GM19351 (cell line): Measurements from ENCODE around the gene VAMP2.

ENCODE experiments used
- ATAC-seq: cut with Tn5 transposase; IDR thresholded peaks from one replicate; pipeline ENCODE4 v1.9.1; 2021; ENCODE audit warnings: mild to moderate bottlenecking, moderate library complexity; ENCODE audit not compliant: unreplicated experiment

VAMP2 gene

DNA sequence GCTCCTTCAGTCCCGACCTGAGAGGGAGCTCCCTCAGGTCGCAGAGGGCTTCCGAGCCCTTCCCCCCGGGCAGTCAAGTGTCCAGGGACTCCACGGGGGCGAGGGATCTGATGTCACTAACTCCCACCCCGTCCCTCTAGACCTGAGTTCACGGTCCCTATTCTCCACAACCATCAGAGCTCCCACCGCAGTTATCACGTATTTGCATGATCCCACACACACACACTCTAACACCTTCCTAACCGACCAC is 6.8 kb downstream of the VAMP2 start:
- no peak for ATAC-seq

DNA sequence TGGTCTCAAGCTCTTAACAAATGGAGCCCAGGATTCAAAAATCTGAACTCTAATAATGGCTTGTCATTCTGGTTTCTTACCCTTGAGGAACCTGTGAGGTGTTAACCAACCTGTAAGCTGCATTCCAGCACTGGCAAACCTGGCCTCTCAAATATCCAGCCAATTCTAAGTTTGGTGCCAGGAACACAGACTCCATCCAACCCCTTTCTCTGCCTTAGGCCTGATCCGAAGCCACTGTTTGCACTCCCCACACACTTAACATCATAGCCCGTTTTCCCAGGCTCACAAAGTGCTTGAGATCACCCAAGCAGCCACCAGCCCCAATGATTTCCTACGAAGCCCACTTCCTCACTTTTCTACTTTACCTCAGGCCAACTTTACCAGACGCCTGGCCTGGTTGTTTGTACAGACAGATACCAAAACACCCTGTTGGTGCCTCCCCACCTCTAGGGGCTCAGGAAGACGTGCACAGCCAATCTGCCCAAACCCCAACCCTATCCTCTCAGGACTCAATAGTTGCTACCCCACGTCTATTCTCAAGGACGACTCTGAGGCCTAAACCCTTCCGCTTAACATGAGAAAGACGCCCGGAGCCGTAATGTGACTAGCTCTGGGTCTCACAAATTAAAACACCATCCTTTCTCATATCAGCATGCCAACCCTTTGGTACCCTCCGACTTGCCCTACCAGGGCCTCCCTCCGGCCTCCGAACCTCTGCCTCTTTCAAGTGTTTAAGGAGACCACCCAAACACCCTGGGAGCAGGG is 7.3 kb downstream of the VAMP2 start:
- ATAC-seq: no peak

DNA sequence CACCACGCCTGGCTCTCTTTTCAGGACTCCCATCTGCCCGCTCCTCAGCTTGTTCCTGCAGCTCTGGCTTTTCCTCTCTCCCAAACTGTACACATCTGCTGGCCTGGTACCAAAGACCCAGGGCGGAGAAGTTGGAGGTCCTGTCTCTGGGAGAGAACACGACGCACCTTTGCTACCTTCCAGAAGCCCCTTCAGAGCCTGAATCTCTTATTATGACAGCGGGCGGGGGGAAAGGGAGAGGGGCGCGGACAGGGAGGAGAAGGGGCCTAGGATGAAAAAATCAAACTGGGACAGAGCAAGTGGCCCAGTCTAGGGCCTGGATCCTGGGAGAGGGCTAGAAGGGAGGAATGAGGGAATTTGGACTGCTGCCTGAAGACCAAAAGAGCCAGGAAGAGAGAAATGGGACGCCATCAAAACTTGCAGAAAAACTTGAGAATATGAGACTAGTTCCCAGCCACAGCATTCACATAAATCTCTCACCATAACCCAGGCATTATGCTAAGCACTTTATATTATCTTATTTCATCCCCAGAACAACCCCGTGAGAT is 8.1 kb downstream of the VAMP2 start:
- no peak for ATAC-seq

DNA sequence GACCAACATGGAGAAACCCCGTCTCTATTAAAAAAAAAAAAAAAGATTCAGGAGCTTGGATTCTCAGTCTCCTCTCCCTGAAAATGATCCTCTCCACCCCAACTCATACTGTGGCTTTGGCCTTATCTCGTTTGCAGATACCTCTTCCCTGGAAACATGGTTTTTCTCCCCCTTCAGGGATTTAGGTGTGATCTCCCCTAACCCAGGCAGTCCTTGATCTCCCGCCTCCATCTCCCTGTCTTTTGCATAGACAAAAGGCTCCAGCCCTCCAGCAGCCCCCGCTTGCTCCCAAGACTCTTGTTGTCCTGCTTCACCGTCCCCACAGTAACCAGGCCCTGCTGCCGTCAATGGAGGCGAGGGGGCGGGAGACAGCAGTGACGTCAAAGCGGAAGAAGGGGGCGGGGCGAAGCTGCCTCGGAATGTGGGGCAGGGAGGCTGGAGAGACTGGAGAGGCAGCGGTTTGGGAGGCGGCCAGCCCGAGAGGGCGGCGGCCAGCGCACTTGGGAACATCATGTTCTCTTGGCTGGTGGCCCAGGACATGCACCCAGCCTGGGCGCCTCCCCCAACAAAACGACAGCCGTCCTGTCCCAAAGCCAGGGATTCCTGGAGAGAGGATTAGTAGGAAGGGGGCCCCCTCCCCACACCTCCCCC is 8.7 kb downstream of the VAMP2 start:
- ATAC-seq: no peak

DNA sequence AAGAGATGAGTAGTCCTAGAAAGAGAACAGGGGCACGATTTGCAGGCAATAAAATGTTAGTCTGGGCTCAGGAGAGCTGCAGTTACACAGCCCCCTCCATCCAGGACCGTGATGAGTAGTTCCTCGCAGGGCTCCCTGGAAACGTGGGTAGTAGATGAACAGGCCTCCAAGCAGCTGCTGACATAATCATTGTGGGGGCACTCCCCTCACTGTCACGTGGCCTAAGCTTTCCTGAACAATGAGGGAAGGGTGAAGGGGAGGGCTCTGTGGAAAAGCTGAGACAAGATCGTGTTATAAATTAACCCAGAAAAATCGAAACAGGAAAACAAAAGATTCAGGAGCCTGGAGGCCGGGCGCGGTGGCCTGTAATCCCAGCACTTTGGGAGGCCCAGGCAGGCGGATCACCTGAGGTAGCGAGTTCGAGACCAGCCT is 9.2 kb downstream of the VAMP2 start:
- no peak for ATAC-seq

DNA sequence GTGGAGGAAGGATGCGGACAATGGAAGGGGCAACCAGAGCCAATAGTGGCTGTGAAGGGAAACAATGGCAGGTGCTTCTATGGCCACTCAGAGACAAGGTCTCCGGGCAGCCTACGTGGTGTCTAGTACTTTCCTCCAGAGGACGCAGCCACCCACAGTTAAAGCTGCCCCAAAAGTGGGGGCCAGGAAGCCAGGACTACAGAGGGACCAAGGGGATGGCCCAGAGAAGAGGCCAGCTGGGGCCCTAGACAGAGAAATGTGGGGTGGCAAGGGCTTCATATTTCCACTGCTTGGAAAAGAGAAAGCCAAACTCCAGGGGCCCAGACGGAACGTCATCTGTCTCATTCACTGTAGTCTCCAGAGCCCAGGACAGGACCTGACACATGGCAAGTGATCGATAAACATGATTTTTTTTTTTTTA is 9.7 kb downstream of the VAMP2 start:
- no peak for ATAC-seq

DNA sequence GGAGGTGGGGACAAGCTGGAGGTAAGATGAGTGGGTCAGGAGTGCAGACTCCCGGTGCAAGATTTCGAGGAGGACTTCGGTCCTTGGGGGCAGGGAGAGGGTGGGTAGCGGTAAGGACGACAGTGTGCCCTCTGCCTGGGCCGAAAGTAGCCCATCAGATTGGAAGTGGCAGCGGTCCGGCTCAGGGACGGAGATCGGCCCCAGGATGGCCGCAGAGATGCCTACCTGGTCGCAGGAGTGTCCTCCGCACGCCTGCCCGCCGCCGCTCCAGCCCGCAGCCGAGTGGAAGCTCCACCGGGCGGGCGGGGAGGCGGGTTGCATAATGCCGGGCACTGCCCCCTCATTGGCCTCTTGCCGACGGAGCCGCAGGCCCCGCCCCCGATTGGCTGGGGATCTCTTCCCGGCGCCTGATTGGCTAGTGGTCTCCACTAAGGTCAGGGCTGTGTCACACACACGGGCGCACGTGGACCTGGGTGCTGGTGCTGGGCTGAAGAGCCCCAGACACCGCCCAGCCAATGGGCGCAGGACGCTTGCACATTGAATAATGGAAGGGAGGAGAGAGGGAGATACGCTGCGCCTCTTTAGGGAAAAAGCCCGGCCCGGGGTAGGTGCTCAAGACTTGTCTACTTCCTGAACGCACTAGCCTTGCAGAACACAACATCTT is 10.5 kb downstream of the VAMP2 start, which contains the start of gene PER1:
PER1 (minus strand) TSS at position 293 of the 664 bp plus-strand sequence. CDS start 1,698 bp downstream, outside the sequence.
- ATAC-seq: no peak

DNA sequence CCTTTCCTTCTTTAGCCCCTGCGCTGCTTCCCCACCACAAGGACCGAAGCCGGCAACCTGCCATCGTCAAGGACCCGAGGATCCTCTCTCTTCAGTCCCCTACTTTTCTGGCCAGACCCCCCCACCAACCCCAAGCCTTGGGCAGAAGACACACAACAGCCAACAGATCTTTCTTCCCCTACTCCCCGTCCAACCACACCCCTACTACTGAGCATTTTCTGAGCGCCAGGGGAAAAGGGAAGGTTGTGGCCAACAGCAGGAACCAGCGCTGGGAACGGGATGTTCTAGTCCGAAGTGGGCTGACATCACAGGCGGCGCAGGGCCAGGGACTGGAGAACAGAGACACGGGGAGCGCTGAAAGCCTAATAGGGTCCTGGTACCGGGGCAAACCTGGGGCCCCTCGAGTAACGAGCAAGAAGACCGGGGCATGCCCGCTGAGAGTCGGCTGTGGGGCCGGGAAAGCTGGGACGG is 11.1 kb downstream of the VAMP2 start:
- no peak for ATAC-seq

DNA sequence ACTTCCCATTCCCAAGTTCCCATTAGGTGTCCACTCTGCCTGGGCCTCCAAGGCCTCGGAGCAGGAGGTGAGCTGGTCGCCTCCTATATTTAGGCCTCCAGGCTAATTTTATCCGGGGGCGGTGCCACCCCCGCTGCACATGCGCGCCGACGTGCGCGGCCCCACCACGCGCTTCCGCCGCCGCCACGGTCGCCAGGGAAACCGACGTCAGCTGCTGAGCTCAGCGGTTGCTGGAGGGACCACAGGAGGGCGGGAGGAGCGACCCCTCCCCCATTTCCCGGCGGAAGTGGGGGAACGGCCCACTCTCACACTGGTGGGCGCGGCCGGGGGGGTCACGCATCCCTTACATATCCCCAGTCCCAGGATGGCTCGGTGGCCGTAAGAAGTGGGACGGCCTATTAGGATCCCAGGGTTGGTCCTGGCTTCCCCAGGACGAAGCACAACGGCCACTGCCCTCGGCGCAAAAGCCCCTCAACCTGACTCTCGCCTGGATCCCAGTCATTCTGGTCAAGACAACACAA is 11.6 kb downstream of the VAMP2 start:
- ATAC-seq: peak; percentile 45

DNA sequence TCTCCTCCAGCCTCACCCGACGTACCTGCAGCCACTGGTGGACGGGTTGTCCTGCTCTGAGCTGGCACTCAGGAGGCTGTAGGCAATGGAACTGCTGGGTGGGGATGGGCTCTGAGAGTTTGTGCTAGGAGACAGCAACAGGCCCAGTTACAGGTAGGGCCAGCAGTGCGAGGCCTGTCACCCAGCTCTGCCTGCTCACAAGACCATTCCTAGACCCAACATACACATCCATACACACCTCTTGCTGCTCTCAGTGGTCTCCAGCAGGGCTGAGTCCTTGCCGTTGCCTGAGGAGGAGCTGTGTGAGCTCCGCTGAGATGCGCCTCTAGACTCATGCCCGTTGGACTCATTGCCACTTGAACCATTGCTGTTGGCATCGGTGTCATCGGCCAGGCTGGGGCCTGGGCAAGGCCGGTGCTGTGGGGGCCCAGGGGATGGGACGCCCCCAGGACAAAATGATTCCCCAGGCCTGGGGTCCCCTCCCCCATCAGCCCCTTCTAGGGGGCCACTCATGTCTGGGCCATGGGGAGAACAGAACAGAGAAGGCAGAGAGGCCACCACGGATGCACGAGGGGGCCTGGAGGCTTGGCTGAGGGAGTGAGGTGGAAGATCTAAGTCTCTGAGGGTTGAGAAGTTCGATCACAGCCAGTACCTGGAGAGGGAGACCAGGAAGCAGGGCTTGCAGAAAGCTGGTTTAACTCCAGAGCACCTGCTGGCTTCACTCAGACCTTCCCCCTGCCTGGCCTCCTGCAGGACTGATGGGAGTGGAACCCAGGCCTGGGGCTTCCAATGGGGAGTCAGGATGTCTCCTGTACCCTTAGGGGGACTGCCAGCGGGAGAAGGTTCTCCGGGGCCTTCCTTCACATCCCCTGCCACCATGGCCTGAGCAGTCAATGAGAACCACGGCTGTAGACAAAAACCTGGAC is 12.3 kb downstream of the VAMP2 start:
- peak; percentile 8 for ATAC-seq

DNA sequence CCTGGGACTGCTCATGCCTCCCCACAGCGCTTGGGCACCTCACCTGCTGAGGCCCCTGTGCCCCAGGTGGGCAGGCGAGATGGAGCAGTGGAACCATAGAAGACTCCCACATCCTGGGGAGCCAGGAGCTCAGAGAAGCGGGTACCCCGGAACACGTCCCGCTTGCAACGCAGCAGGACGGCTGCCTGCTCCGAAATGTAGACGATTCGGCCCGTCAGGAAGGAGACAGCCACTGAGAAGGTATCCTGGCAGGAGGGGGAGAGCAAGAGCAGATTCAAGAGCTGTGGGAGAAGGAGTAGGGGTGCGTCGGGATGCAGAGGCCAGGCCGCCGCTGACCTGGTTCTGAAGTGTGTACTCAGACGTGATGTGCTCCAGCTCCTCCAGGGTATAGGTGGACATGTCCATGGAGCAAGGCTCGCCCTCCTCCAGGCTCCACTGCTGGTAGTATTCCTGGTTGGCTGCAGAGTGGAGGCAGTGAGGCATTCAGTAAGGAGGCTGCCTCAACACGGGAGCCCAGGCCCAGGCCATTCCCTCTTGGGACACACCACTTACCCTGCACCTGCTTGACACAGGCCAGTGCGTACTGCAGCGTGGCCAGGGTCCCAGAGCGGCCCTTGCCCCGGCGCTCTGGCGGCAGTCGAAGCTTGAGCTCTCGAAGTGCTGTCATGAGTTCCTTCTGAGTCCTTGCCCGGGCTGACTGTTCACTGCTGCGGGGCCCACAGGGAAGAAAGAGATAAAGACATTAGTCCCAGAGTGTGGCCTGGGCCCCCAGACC is 13.1 kb downstream of the VAMP2 start:
- ATAC-seq: no peak

DNA sequence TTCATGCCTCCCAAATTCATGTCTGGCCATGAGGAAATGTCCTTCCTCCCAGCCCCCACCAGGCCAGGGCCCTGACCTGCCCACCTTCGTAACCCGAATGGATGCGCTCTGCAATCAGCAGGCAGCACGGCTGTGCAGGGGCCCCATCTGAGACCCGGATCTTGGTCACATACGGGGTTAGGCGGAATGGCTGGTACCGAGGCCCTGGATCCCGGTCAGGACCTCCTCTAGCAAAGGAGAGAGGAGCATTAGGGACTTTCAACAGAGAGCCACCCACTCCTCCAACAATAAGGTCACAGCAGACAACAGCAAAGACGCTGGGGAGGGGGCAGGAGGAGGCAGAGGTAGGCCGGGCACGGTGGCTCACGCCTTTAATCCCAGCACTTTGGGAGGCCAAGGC is 14.2 kb downstream of the VAMP2 start:
- no peak for ATAC-seq

DNA sequence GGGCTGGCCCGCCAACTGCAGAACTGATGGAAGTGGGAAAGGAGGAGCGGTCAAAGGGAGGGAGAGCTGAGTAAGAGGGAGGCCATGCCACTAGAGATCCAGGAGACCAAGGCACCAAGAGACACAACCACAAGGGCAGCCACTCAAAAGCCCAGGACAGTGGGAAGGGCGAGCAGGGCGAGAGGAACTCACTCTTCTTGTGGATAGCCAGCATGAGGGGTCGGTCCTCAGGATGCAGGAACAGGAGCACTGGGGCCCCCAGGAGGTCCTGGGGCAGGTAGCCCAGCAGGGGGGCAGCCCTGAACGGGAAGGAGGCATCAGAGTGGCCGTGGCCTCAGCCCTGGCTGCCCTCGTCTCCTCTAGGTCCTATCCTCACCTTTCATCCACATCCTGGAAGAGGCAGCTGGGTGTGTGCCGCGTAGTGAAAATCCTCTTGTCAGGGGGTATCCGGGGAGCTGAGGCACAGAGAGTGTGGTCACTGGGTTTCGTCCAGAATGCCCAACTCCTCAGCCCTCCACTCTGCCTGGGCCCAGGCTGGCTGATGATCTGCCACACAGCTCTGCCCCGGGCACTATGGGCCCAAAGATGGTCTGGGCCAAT is 14.8 kb downstream of the VAMP2 start:
- ATAC-seq: no peak

DNA sequence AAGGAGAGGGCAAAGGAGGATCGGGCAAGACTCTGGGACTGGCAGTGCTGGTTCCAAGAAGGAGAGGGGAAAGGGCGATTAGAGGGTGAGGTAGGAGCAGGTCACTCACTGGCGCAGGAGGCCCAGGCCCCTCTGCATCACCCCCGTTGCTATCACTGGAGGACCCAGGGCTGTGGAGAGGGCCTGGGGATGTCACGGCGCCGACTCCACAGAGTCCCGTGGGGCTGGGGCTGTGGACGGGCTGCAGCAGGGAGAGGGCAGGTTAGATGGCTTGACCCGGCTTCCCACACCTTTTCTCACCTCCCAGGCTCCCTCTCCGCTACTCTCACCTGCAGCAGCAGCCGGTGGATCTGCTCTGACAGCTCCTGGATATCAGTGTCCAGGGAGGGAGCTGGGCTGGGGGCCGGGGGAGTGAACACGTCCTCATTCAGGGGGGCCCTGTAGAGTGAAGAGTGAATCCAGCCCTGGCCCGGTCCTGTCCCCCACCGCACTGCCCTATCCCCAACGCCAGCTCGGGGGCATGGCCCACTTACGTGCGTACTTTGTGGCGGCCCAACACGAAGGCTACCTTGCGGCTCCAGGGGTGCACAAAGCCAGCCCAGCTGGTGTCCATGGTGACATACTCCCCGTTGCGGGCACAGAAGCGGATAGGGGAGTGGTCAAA is 15.5 kb downstream of the VAMP2 start:
- no peak for ATAC-seq

DNA sequence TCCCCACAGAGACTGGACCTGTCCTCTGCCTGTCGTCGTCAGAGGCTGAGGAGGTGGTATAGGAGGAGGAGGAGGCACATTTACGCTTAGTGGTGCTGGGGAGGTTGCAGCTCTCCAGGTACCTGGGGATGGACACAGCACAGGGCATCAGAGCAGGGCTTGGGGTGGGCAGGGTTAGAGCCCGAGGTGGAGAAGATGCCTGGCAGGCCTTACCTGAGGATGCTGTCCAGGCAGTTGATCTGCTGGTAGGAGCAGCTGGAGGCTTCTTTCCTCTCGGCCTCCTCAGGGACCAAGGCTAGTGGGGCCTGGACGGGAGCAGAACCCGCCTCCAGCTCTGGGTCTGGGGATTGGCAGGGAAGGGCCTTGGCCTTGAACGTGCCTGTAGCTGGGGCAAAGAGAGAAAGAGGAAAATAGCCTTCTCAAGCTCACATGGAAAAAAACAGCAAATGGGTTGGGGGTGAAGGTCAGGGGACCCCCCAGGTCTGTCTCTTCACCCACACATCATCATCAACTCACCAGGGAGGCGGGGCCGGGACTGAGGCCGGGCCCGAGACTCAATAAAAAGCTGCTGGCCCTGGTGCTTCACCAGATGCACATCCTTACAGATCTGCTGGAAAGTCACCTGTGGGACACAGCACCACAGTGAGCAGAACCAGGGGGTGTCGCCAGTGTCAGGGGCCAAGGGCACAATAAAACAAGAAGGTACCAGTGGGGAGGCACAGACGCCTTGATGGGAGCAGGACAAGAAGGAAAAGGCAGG is 16.2 kb downstream of the VAMP2 start:
- no peak for ATAC-seq

DNA sequence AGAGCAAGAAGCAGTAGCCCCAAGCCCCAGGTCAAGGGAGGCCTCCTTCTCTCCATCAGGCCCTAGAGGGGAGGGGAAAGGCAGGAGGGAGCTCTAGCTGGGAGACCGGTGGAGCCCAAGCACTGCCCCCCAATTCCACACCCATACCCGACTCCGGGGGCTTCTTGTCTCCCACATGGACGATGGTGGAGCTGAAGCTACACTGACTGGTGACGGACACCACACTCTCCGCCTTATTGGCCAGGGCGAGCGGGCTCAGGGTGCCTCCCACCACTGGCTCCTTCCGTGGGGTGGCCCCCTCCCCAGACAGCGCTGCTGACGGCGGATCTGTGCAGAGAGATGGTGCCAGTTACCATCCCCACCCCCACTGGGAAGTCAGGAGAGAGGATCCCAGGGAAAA is 16.9 kb downstream of the VAMP2 start:
- no peak for ATAC-seq

DNA sequence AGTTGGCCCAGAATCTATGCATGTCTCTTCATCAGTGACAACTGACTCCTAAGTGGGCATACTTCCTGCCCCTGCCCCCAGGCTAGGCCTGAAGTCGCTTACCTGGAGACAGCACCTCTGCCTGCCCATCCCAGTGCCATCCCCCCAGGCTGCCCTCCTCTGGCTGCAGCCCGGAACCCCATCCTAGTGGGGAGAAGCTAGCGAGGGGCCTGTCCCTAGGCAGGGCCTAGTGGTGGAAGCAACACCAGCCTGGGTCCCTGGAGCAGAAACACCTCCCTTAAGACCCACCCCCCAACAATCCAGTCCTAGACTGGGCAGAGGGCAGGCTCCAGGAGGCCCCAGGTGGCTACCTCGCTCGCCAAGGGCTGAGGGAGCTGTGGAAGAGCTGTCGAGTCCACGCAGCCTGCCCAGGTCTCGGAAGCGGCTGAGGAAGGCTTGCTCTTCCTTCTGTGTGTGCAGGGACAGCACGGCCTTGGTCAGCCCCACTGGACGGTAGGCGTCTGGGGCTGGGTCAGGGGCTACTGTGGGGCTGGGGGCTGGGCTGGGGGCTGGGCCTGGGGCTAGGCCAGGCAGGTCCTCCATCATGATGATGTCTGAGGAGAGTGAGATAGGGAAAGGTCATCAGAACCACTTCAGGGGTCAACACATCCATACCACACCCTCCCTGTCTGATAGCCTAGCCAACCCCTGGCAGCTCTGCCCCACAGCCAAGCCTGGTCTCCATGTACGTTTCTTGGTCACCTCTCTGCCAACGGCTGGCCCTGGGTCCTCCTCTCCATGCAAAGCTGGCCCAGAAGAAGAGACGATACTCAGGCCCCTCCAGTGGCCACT is 18.1 kb downstream of the VAMP2 start:
- no peak for ATAC-seq
